ENCODE data around the gene SPAG4. TPM values are rescaled to one million over a fixed set of nuclear protein-coding genes. Genes with fewer than 3 reads are reported as not detected.

The SPAG4 gene
- total RNA-seq, 2 donors from 2014 or later, result 2.5 to 6.0 TPM

- DNase-seq, result no peak
- intact Hi-C loops (cut with DNase I), result loop anchor here in 1 of 2 donors (5.0 kb wide), 2 partner anchors 44 to 76 kb away; partner anchors contain the start of genes CPNE1, ERGIC3 and RBM12
- ATAC-seq, result no peak
Measured at GRCh38 chr20:35618263-35619131, 2.9 kb downstream of the SPAG4 start.

GRCh38 chr20:35619196-35620095 lies 3.8 kb downstream of the SPAG4 start:
- intact Hi-C loops (cut with DNase I), result loop anchor here in 1 of 2 donors (5.0 kb wide), 2 partner anchors 43 to 77 kb away; partner anchors contain the start of genes CPNE1, ERGIC3 and RBM12
- DNase-seq, result peak; percentile 88
- peak; percentile 21 to 52 for ATAC-seq

GRCh38 chr20:35620818-35621559 lies 5.4 kb downstream of the SPAG4 start:
- no peak for DNase-seq
- intact Hi-C loops (cut with DNase I), result no loop called here

GRCh38 chr20:35621560-35621946 lies 5.9 kb downstream of the SPAG4 start:
- ATAC-seq, result no peak
- intact Hi-C loops (cut with DNase I), result no loop called here

More at GRCh38 chr20:35620818-35621559, 5.4 kb downstream of the SPAG4 start:
- ATAC-seq, result no peak

GRCh38 chr20:35625584-35626385 lies 10.2 kb downstream of the SPAG4 start:
- DNase-seq (no peak), ATAC-seq (no peak)
- intact Hi-C loops (cut with DNase I), result no loop called here

More at GRCh38 chr20:35621560-35621946, 5.9 kb downstream of the SPAG4 start:
- no peak for DNase-seq

GRCh38 chr20:35626386-35627001 lies 10.9 kb downstream of the SPAG4 start:
- ATAC-seq (no peak), DNase-seq (no peak)
- intact Hi-C loops (cut with DNase I), result no loop called here

- intact Hi-C loops (cut with DNase I), result no loop called here
- ATAC-seq, result no peak
- no peak for DNase-seq
Measured at GRCh38 chr20:35627121-35627520, 11.5 kb downstream of the SPAG4 start.

GRCh38 chr20:35629427-35630145 lies 14.0 kb downstream of the SPAG4 start:
- DNase-seq (no peak), ATAC-seq (peak in 1 of 2 donors; percentile 34)
- intact Hi-C loops (cut with DNase I), result no loop called here

- no peak for DNase-seq
- intact Hi-C loops (cut with DNase I), result no loop called here
- ATAC-seq, result no peak
Measured at GRCh38 chr20:35630636-35631035, 15.0 kb downstream of the SPAG4 start.

GRCh38 chr20:35632539-35633115 lies 17.0 kb downstream of the SPAG4 start:
- intact Hi-C loops (cut with DNase I), result no loop called here
- DNase-seq (no peak), ATAC-seq (no peak)

GRCh38 chr20:35635652-35636051 lies 20.0 kb downstream of the SPAG4 start:
- peak in 1 of 2 donors; percentile 31 for ATAC-seq
- no peak for DNase-seq
- intact Hi-C loops (cut with DNase I), result no loop called here

- intact Hi-C loops (cut with DNase I), result no loop called here
- DNase-seq, result no peak
- ATAC-seq, result peak in 1 of 2 donors; percentile 48
Measured at GRCh38 chr20:35636095-35636494, 20.5 kb downstream of the SPAG4 start.

- no peak for ATAC-seq
- DNase-seq, result no peak
- intact Hi-C loops (cut with DNase I), result no loop called here
Measured at GRCh38 chr20:35637276-35637675, 21.6 kb downstream of the SPAG4 start.

- intact Hi-C loops (cut with DNase I), result no loop called here
- DNase-seq (no peak), ATAC-seq (no peak)
Measured at GRCh38 chr20:35638751-35639150, 23.1 kb downstream of the SPAG4 start.

GRCh38 chr20:35640724-35641123 lies 25.1 kb downstream of the SPAG4 start:
- ATAC-seq (no peak), DNase-seq (no peak)
- intact Hi-C loops (cut with DNase I), result no loop called here

GRCh38 chr20:35641743-35642142 lies 26.1 kb downstream of the SPAG4 start:
- intact Hi-C loops (cut with DNase I), result no loop called here
- DNase-seq, result no peak
- ATAC-seq, result no peak

- ATAC-seq (no peak), DNase-seq (no peak)
- intact Hi-C loops (cut with DNase I), result no loop called here
Measured at GRCh38 chr20:35643045-35643444, 27.4 kb downstream of the SPAG4 start.

Data from left cardiac atrium (tissue), 4 donors.